Sigmoid colon (tissue), 7 donors: ENCODE measurements around the gene PRKAR2B. TPM values are rescaled to one million over a fixed set of nuclear protein-coding genes. Genes with fewer than 3 reads are reported as not detected.
"Not testable (repeated sequence)": the region's sequence is repeated elsewhere in the genome, so short reads cannot be mapped to it uniquely, and the experiment has no call there.

Experiments
- DNase-seq: peaks from one replicate; pipeline ENCODE4 v3.0.0-alpha.2; 2019
- H3K27ac ChIP-seq, 4 donors: fragments of 200-600 bp; sonication (generic); one replicate each; pipeline ENCODE4 v1.5.1; 2016 to 2019; ENCODE audit warnings: mild to moderate bottlenecking in 1 of 4
- H3K27me3 ChIP-seq, 3 donors: fragments of 200-600 bp; sonication (generic); one replicate each; pipeline ENCODE4 v1.5.1; 2019; ENCODE audit warnings: mild to moderate bottlenecking in 1 of 3
- H3K36me3 ChIP-seq, 4 donors: fragments of 200-600 bp; sonication (generic); one replicate each; pipeline ENCODE4 v1.5.1; 2016 to 2019
- H3K4me1 ChIP-seq, 4 donors: fragments of 200-600 bp; sonication (generic); one replicate each; pipeline ENCODE4 v1.5.1; 2017 to 2019
- H3K4me3 ChIP-seq, 4 donors: fragments of 200-600 bp; sonication (generic); one replicate each; pipeline ENCODE4 v1.5.1; 2017 to 2019; ENCODE audit warnings: mild to moderate bottlenecking in 2 of 4, moderate library complexity in 1 of 4
- H3K9me3 ChIP-seq, 4 donors: fragments of 200-600 bp in 3 of 4; sonication (generic) in 3 of 4; one replicate each; pipeline versions ENCODE4 v1.5.1 to v1.6.1; 2013 to 2019
- CTCF ChIP-seq, 4 experiments: fragments of 450-650 bp in 3 of 4; fragments of 200-600 bp in 1 of 4; IDR thresholded peaks; one replicate each; pipeline ENCODE4 v1.5.1; 2016 to 2019; ENCODE audit warnings: antibody characterized with exemption in 4 of 4, mild to moderate bottlenecking in 3 of 4, moderate library complexity in 2 of 4
- EP300 ChIP-seq, 4 donors: sonication (generic); formaldehyde crosslinking; IDR thresholded peaks; one replicate each; pipeline ENCODE4 v1.6.1; 2017; ENCODE audit warnings: antibody characterized with exemption in 4 of 4
- POLR2A ChIP-seq, 2 donors: fragments of 450-650 bp; IDR thresholded peaks; one replicate each; pipeline ENCODE4 v1.6.1; 2016; ENCODE audit warnings: antibody characterized with exemption in 2 of 2, mild to moderate bottlenecking in 2 of 2, moderate library complexity in 2 of 2
- POLR2AphosphoS5 ChIP-seq, 4 donors: sonication (generic); formaldehyde crosslinking; IDR thresholded peaks; one replicate each; pipeline ENCODE4 v1.6.1; 2017; ENCODE audit warnings: antibody characterized with exemption in 4 of 4
- WGBS, 2 donors: extraction: QIAGEN DNeasy Blood & Tissue Kit; methylation state at CpG; one replicate each; pipeline ENCODE4 v1.1.7; 2013; 5-methylcytosine and 5-hydroxymethylcytosine counted together
- intact Hi-C: fragments of 100-400 bp; cut with DNase I; formaldehyde crosslinking; loops from one replicate; pipeline ENCODE4 v1.15.1; 2023
- polyA plus RNA-seq, 3 donors: library from polyadenylated mRNA; stranded (reverse); fragments of 200-250 nt; gene quantifications; one replicate each; pipeline ENCODE4 v1.2.3, GENCODE V29; 2013
- total RNA-seq, 4 donors: library from RNA; depleted of rRNA; stranded (reverse); fragments of >200 nt; gene quantifications; one replicate each; pipeline ENCODE4 v1.1.0, GENCODE V29; 2016
- donor health status: healthy with polysubstance abuse.
- donor health status: Bipolar disorder and iron deficiency.
- donor health status: healthy.

PRKAR2B gene
- total and polyA plus RNA-seq, 7 donors, result 8.1 to 40.0 (median 20.2) TPM

- Histone ChIP-seq H3K4me3 (no peak overlapping the region), H3K36me3 (no peaks in the 10 kb centered on the region), H3K27me3 (no peaks in the 10 kb centered on the region), H3K27ac (no peak overlapping the region), H3K4me1 (peaks cover 0 to 18% (median 13%) of the 10 kb centered on the region in 4 donors), H3K9me3 (no peaks in the 10 kb centered on the region)
- no peak for DNase-seq
- TF ChIP-seq EP300 (IDR thresholded peaks at IDR 0.05) (no peak), CTCF (IDR thresholded peaks at IDR 0.05) (no peak), POLR2A (IDR thresholded peaks at IDR 0.05) (no peak), POLR2AphosphoS5 (IDR thresholded peaks at IDR 0.05) (no peak)
- intact Hi-C loops, result loop anchor here (10.0 kb wide), 2 partner anchors 104 to 376 kb away; partner anchors contain the start of gene CCDC71L
- 14 to 72% methylated on average over 2 of the region's 2 CpGs for WGBS, 2 donors
Measured at GRCh38 chr7:107041097-107041496, 3.4 kb upstream of the PRKAR2B start.

GRCh38 chr7:107041764-107042163 is 2.7 kb upstream of the PRKAR2B start:
- WGBS, 2 donors, result 79 to 92% methylated on average over 4 of the region's 4 CpGs
- peaks cover 0 to 21% (median 14%) of the 10 kb centered on the region in 4 donors for H3K4me1 ChIP-seq
- intact Hi-C loops, result loop anchor here (10.0 kb wide), 2 partner anchors 103 to 377 kb away; partner anchors contain the start of gene CCDC71L
- H3K4me3 ChIP-seq, H3K9me3 ChIP-seq, H3K27me3 ChIP-seq, H3K27ac ChIP-seq, H3K36me3 ChIP-seq, DNase-seq: not testable (repeated sequence)

GRCh38 chr7:107042326-107042910 is 2.1 kb upstream of the PRKAR2B start:
- H3K27me3 ChIP-seq, H3K36me3 ChIP-seq, H3K4me3 ChIP-seq, H3K27ac ChIP-seq, DNase-seq, H3K9me3 ChIP-seq: not testable (repeated sequence)
- peaks cover 0 to 21% (median 14%) of the 10 kb centered on the region in 4 donors for H3K4me1 ChIP-seq
- intact Hi-C loops, result loop anchor here (10.0 kb wide), 2 partner anchors 102 to 378 kb away; partner anchors contain the start of gene CCDC71L
- 97 to 98% methylated on average over 43 of the region's 43 CpGs for WGBS, 2 donors

- no peak for DNase-seq
- TF ChIP-seq POLR2AphosphoS5 (IDR thresholded peaks at IDR 0.05) (no peak), POLR2A (IDR thresholded peaks at IDR 0.05) (no peak), CTCF (IDR thresholded peaks at IDR 0.05) (no peak), EP300 (IDR thresholded peaks at IDR 0.05) (no peak)
- WGBS, 2 donors, result 38 to 56% methylated on average over 4 of the region's 4 CpGs
- intact Hi-C loops, result loop anchor here (10.0 kb wide), 2 partner anchors 101 to 379 kb away; partner anchors contain the start of gene CCDC71L
- Histone ChIP-seq H3K36me3 (no peaks in the 10 kb centered on the region), H3K27ac (peak overlapping the region; percentile 76 to 89 (median 83)), H3K9me3 (no peaks in the 10 kb centered on the region), H3K4me3 (no peak overlapping the region), H3K4me1 (peaks cover 0 to 21% (median 14%) of the 10 kb centered on the region in 4 donors), H3K27me3 (no peaks in the 10 kb centered on the region)
Measured at GRCh38 chr7:107043491-107043890, 1.0 kb upstream of the PRKAR2B start.

- H3K36me3 ChIP-seq, result no peaks in the 10 kb centered on the region
- peak overlapping the region; percentile 76 to 89 (median 83) for H3K27ac ChIP-seq
- intact Hi-C loops, result loop anchor here (10.0 kb wide), 2 partner anchors 101 to 379 kb away; partner anchors contain the start of gene CCDC71L
- TF ChIP-seq CTCF (IDR thresholded peaks at IDR 0.05) (no peak), EP300 (IDR thresholded peaks at IDR 0.05) (no peak), POLR2A (IDR thresholded peaks at IDR 0.05) (no peak), POLR2AphosphoS5 (IDR thresholded peaks at IDR 0.05) (no peak)
- H3K27me3 ChIP-seq, result no peaks in the 10 kb centered on the region
- DNase-seq, result no peak
- H3K9me3 ChIP-seq, result no peaks in the 10 kb centered on the region
- H3K4me3 ChIP-seq, result peak overlapping the region; percentile 49 to 90 (median 77)
- WGBS, 2 donors, result 16 to 48% methylated on average over 6 of the region's 6 CpGs
- H3K4me1 ChIP-seq, result peaks cover 0 to 21% (median 14%) of the 10 kb centered on the region in 4 donors
Measured at GRCh38 chr7:107043921-107044346, 571 bp upstream of the PRKAR2B start.
